NCI-H2107 treated with DMSO at 0.1 percent for 48 hours (cell line): Measurements from ENCODE around the gene TRERF1.
A peak's percentile ranks its signal among the peaks of the same experiment; 100 is the strongest.
"Not testable (repeated sequence)": the region's sequence is repeated elsewhere in the genome, so short reads cannot be mapped to it uniquely, and the experiment has no call there.

Source experiments
- DNase-seq: peaks from one replicate; lab custom pipeline; 2025; ENCODE audit not compliant: unreplicated experiment; lab: John Stamatoyannopoulos, UW

Gene TRERF1

GRCh38 chr6:42227173-42227850 lies 224.4 kb downstream of the TRERF1 start:
- no peak for DNase-seq

DNA sequence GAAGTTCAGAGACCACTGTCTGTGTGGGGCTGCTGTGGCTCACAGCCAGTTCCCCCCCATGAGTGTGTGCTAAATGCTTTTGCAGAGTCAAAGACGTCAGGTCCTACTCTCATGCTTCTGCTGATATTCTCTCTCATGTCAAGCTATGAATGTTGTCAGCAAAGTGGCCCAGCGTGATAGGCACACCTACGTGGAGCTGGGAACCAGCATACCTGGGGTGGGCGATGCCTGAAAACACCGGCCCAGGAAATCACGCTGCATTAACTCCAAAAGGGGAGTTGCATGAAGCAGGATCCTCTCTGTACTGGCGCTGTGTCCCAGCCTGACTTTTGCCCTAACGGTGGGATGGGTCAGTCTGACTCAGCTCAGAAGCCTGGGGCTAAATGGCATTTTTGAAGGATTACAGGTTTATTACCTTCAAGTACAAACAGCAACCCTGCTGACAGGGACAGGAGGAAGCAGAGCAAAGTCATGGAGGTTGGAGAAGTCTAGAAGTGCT lies 225.0 kb downstream of the TRERF1 start:
- no peak for DNase-seq

GRCh38 chr6:42226161-42226611 lies 225.5 kb downstream of the TRERF1 start:
- DNase-seq, result no peak

DNA sequence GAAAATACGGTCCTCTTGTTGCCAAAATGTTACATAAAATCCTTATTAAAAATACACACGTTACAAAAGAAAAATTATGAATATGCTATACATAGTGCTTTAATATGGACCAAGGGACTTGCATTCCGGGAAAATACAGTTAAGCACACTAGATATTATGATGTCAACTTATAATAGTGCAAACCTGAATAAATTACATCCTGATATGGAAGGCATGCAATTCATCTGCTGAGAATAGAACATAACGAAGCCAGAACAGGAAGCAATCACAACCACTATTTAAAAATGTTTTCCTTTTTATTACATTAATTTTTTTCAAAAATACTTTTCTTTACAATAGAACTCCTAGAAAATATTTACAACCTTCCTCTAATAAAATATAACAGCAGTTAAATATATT lies 226.3 kb downstream of the TRERF1 start:
- DNase-seq, result no peak

- DNase-seq, result no peak
Measured at GRCh38 chr6:42225029-42225339, 226.7 kb downstream of the TRERF1 start.

DNA sequence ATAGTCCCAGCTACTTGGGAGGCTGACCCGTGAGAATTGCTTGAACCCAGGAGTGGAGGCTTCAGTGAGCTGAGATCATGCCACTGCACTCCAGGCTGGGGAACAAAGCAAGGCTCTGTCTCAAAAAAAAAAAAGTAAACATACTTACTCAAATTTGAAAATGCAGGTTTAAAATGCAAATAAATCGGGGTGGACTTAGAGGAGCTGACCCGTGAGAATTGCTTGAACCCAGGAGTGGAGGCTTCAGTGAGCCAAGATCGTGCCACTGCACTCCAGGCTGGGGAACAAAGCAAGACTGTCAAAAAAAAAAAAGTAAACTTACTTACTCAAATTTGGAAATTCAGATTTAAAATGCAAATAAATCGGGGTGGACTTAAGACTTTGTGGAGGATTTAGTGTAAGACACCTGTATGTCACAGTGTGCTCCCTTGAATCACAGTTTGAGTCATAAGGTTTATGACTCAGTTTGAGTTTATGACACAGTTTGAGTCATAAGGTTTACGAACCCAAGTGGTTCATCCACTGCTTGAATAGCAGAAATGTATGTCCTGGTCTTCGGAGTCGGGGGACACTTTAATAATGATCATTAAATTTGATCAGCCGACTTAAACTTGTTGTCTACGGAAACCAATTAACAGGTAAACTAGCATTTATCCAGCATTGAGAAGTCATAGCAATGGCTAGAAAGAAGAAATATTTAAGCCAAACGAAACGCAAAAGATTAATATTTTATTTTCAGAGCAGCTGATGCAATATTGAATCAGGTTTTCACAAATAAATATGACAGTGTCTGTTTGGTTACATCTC lies 227.3 kb downstream of the TRERF1 start:
- no peak for DNase-seq

- DNase-seq, result no peak
Measured at GRCh38 chr6:42222448-42222847, 229.3 kb downstream of the TRERF1 start.

GRCh38 chr6:42221546-42221945 lies 230.2 kb downstream of the TRERF1 start:
- DNase-seq, result no peak

GRCh38 chr6:42220807-42221206 lies 230.9 kb downstream of the TRERF1 start:
- no peak for DNase-seq

GRCh38 chr6:42217519-42218367 lies 234.0 kb downstream of the TRERF1 start, which contains the start of gene MRPS10:
Gene MRPS10, minus strand, starts transcription at chr6:42217861. Its CDS starts 12 bp downstream, at chr6:42217849.
- peak; percentile 76 for DNase-seq

DNA sequence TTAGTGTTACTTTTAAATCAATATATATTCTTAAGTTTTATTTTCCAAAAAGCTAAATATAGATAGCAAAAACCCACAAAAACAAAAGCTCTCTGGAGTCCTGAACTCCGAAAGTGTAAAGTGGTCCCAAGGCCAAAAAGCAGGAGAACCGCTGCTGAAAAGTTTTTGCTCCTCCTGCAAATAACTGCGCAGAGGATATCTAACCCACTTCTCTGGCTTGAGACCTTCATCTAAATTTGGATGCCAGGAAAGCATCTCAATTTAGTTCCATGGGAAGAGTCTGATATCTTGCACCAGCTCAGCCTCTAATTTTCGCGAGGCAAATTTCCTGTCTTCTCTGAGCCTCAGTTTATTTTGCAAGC lies 234.6 kb downstream of the TRERF1 start:
- no peak for DNase-seq

DNA sequence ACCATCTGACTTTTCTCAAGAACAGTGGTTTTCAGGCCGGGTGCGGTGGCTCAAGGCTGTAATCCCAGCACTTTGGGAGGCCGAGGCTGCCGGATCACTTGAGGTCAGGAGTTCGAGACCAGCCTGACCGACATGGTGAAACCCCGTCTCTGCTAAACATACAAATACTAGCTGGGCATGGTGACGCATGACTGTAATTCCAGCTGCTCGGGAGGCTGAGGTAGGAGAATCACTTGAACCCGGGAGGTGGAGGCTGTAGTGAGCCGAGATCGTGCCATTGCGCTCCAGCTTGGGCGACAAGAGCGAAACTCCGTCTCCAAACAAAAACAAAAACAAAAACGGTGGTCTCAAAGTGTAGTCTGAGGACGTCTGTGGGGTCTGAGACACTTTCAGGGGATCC lies 235.2 kb downstream of the TRERF1 start:
- DNase-seq, result not testable (repeated sequence)

- DNase-seq, result no peak
Measured at GRCh38 chr6:42212442-42212841, 239.3 kb downstream of the TRERF1 start.

DNA sequence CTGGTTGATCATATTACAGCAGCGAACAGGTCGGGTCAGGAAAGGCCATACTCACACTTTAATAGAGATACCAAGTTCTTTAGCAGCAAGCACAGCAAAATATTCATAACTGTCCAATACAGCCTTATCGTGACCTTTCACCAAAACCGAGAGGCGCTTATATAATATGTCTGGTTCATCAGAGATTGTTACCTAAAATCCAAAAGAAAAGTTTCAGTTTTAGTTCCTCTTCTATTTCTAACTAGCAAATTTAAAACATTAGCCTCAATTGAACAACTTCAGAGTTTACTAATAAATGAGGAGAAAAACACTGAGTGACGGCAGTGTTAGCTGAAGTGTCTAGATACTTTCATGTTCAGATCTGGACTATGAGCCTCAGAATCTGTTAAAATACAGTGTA lies 240.0 kb downstream of the TRERF1 start:
- DNase-seq, result no peak

DNA sequence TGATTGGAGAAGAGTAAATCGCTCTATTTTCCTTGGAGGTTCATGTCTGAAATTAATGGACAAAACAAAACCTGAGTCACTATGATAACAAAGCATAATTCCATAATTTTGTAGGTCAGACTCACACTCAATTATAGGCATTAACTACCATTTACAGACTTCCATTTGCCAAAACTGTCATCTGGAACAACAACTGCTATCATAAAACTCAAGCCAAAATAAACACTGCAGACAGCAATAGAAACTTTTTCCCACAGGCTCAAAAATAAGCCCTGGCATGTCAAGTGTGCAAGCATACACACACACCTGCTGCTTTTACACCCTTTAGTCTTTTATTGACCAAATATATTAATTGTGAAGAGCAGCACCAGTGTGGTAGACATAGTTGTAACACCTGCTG lies 241.2 kb downstream of the TRERF1 start:
- DNase-seq, result peak; percentile 11

- DNase-seq, result not testable (repeated sequence)
Measured at GRCh38 chr6:42207559-42207958, 244.2 kb downstream of the TRERF1 start.

GRCh38 chr6:42204768-42205282 lies 246.9 kb downstream of the TRERF1 start:
- no peak for DNase-seq

- no peak for DNase-seq
Measured at GRCh38 chr6:42203183-42203582, 248.5 kb downstream of the TRERF1 start.

- not testable (repeated sequence) for DNase-seq
Measured at GRCh38 chr6:42202131-42202915, 249.4 kb downstream of the TRERF1 start.

GRCh38 chr6:42201382-42201781 lies 250.3 kb downstream of the TRERF1 start:
- DNase-seq, result no peak
